IMR-90 (cell line): Measurements from ENCODE around the gene U2AF1. TPM values are rescaled to one million over a fixed set of nuclear protein-coding genes. Genes with fewer than 3 reads are reported as not detected.
"Not testable (repeated sequence)": the region's sequence is repeated elsewhere in the genome, so short reads cannot be mapped to it uniquely, and the experiment has no call there.

Experiments used
- ATAC-seq: fragments of 200-7000 bp; cut with Tn5 transposase; 2 replicates; pipeline ENCODE4 v1.9.1; 2020; ENCODE audit warnings: low read depth, mild to moderate bottlenecking, moderate library complexity
- BruUV-seq: library from RNA; stranded (reverse); fragments of 400-500 nt; replicated peaks from 2 replicates; lab custom pipeline; 2021; lab: Mats Ljungman, UMichigan
- CTCF ChIA-PET: fragments of 300-600 bp; formaldehyde crosslinking; extraction: SDS; loops from one replicate; lab custom pipeline; 2021; ENCODE audit warnings: antibody characterized with exemption; lab: Yijun Ruan, JAX
- POLR2A ChIA-PET: fragments of 300-600 bp; sonication (Branson Sonifier 250); formaldehyde crosslinking; loops from one replicate; lab custom pipeline; 2022; ENCODE audit warnings: antibody characterized with exemption; ENCODE audit not compliant: unreplicated experiment; lab: Charles Lee
- DNase-seq: peaks from one replicate; pipeline ENCODE4 v3.0.0; 2013
- H2AFZ ChIP-seq: replicated peaks from 2 replicates; pipeline ENCODE3; 2013; ENCODE audit warnings: low read length, mild to moderate bottlenecking; ENCODE audit not compliant: poor library complexity
- H2AK5ac ChIP-seq: 2 replicates; pipeline ENCODE4 v1.6.1; 2013; ENCODE audit warnings: low read depth, low read length, inconsistent platforms
- H2AK9ac ChIP-seq: replicated peaks from 2 replicates; pipeline ENCODE3; 2013; ENCODE audit warnings: mild to moderate bottlenecking, low read depth, low read length, moderate library complexity; ENCODE audit not compliant: poor library complexity
- H2BK120ac ChIP-seq: 2 replicates; pipeline ENCODE4 v1.6.1; 2013; ENCODE audit warnings: low read depth, low read length, inconsistent platforms
- H2BK15ac ChIP-seq: 3 replicates; pipeline ENCODE4 v1.6.1; 2013; ENCODE audit warnings: low read depth, low read length, inconsistent platforms
- H2BK20ac ChIP-seq: 2 replicates; pipeline ENCODE4 v1.6.1; 2013; ENCODE audit warnings: low read depth, mild to moderate bottlenecking, inconsistent platforms, low read length, moderate library complexity
- H2BK5ac ChIP-seq: 2 replicates; pipeline ENCODE4 v1.6.1; 2013; ENCODE audit warnings: mild to moderate bottlenecking, low read depth, low read length, inconsistent platforms; ENCODE audit not compliant: poor library complexity, severe bottlenecking
- H3K14ac ChIP-seq: replicated peaks from 2 replicates; pipeline ENCODE4 v1.6.1; 2013; ENCODE audit warnings: low read depth, low read length, inconsistent platforms
- H3K18ac ChIP-seq: 2 replicates; pipeline ENCODE4 v1.6.1; 2013; ENCODE audit warnings: low read depth, low read length, control low read depth
- H3K23ac ChIP-seq: 2 replicates; pipeline ENCODE4 v1.6.1; 2013; ENCODE audit warnings: low read depth, low read length, inconsistent platforms
- H3K27ac ChIP-seq: 2 replicates; pipeline ENCODE4 v1.5.1; 2013; ENCODE audit warnings: mild to moderate bottlenecking, control low read depth, low read length; ENCODE audit not compliant: insufficient read depth
- H3K27me3 ChIP-seq: 2 replicates; pipeline ENCODE4 v1.6.1; 2013; ENCODE audit warnings: low read length; ENCODE audit not compliant: control insufficient read depth, insufficient read depth
- H3K36me3 ChIP-seq: 2 replicates; pipeline ENCODE4 v1.6.1; 2013; ENCODE audit warnings: low read length, mixed read lengths; ENCODE audit not compliant: control insufficient read depth, insufficient read depth
- H3K4ac ChIP-seq: 2 replicates; pipeline ENCODE4 v1.6.1; 2013; ENCODE audit warnings: low read depth, low read length, inconsistent platforms
- H3K4me1 ChIP-seq: 2 replicates; pipeline ENCODE4 v1.6.1; 2013; ENCODE audit warnings: low read length, mixed read lengths; ENCODE audit not compliant: control insufficient read depth, insufficient read depth
- H3K4me2 ChIP-seq: 2 replicates; pipeline ENCODE4 v1.6.1; 2013; ENCODE audit warnings: low read depth, mild to moderate bottlenecking, control low read depth, low read length, moderate library complexity
- H3K4me3 ChIP-seq: 2 replicates; pipeline ENCODE4 v1.5.1; 2013; ENCODE audit warnings: low read depth, mild to moderate bottlenecking, control low read depth, low read length, moderate library complexity; ENCODE audit not compliant: insufficient read depth
- H3K56ac ChIP-seq: 2 replicates; pipeline ENCODE4 v1.6.1; 2013; ENCODE audit warnings: low read length, inconsistent platforms; ENCODE audit not compliant: insufficient read depth; ENCODE audit errors: extremely low read depth
- H3K79me1 ChIP-seq, 2 experiments: 2 replicates each; pipeline ENCODE4 v1.6.1; 2013; ENCODE audit warnings: low read length in 2 of 2, inconsistent platforms in 1 of 2, low read depth in 1 of 2
- H3K9ac ChIP-seq: 2 replicates; pipeline ENCODE4 v1.6.1; 2013; ENCODE audit warnings: low read depth, low read length, control low read depth
- H3K9me1 ChIP-seq: 2 replicates; pipeline ENCODE4 v1.6.1; 2013; ENCODE audit warnings: low read length, inconsistent platforms; ENCODE audit not compliant: insufficient read depth
- H3K9me3 ChIP-seq: 2 replicates; pipeline ENCODE4 v1.6.1; 2013; ENCODE audit warnings: low read length; ENCODE audit not compliant: control insufficient read depth, insufficient read depth
- H4K20me1 ChIP-seq: 2 replicates; pipeline ENCODE4 v1.6.1; 2013; ENCODE audit warnings: low read length, inconsistent platforms; ENCODE audit not compliant: insufficient read depth
- H4K5ac ChIP-seq: 2 replicates; pipeline ENCODE4 v1.6.1; 2013; ENCODE audit warnings: mild to moderate bottlenecking, low read depth, low read length, control low read depth
- H4K8ac ChIP-seq, 2 experiments: 2 replicates each; pipeline ENCODE4 v1.6.1; 2013; ENCODE audit warnings: low read depth in 2 of 2, low read length in 2 of 2, control low read depth in 1 of 2, inconsistent platforms in 1 of 2
- H4K91ac ChIP-seq: 2 replicates; pipeline ENCODE4 v1.6.1; 2013; ENCODE audit warnings: low read depth, low read length, inconsistent platforms; ENCODE audit not compliant: insufficient read depth
- WGBS, 2 experiments: methylation state at CpG; one replicate each; pipeline versions ENCODE4 v1.1.5 to v1.1.7; 2013; ENCODE audit warnings: missing lambda C conversion rate in 2 of 2; ENCODE audit not compliant: insufficient read length in 1 of 2; ENCODE audit errors: extremely low coverage in 2 of 2; 5-methylcytosine and 5-hydroxymethylcytosine counted together
- dilution Hi-C: fragments of 300-500 bp; cut with HindIII; formaldehyde crosslinking; loops from one replicate; pipeline ENCODE4 v1.14.3; 2018; ENCODE audit warnings: low sequenced_read_pairs; ENCODE audit not compliant: unreplicated experiment
- in situ Hi-C: fragments of 300-500 bp; cut with MboI; formaldehyde crosslinking; loops from 3 replicates; pipeline ENCODE4 v1.14.3; 2019; ENCODE audit warnings: low sequenced_read_pairs, inconsistent platforms, mixed read lengths
- intact Hi-C: fragments of 100-400 bp; cut with micrococcal nuclease; formaldehyde crosslinking; loops from 2 replicates; pipeline ENCODE4 v1.10.0; 2022
- polyA plus RNA-seq, 3 experiments: library from polyadenylated mRNA; depleted of rRNA; stranded (reverse); fragments of >200 nt; gene quantifications; 2 replicates each; pipeline ENCODE4 v1.2.3, GENCODE V29; 2012; ENCODE audit warnings: low replicate concordance in 1 of 3
- total RNA-seq: library from RNA; depleted of rRNA; stranded (reverse); fragments of >200 nt; gene quantifications from 2 replicates; pipeline ENCODE4 v1.2.3, GENCODE V29; 2012

Gene U2AF1
- total and polyA plus RNA-seq, 2 of the 4 experiments (the other 2 are of a cell fraction), result 6.5 to 8.5 TPM

GRCh38 chr21:43108177-43108576, 807 bp upstream of the U2AF1 start:
- H2BK20ac ChIP-seq, H2BK5ac ChIP-seq, H3K79me1 ChIP-seq, in situ Hi-C loops, H3K23ac ChIP-seq, H3K18ac ChIP-seq, POLR2A ChIA-PET, DNase-seq, H3K9me3 ChIP-seq, H3K27me3 ChIP-seq, H2BK120ac ChIP-seq, BruUV-seq, CTCF ChIA-PET, H2AK5ac ChIP-seq, dilution Hi-C loops, H4K91ac ChIP-seq, H2AK9ac ChIP-seq, H4K8ac ChIP-seq, H3K9me1 ChIP-seq, H3K14ac ChIP-seq, H3K56ac ChIP-seq, H3K36me3 ChIP-seq, H3K4me3 ChIP-seq, intact Hi-C loops, H2AFZ ChIP-seq, H2BK15ac ChIP-seq, ATAC-seq, H3K9ac ChIP-seq, H3K4me1 ChIP-seq, H3K4ac ChIP-seq, H4K5ac ChIP-seq, H3K4me2 ChIP-seq, H4K20me1 ChIP-seq, H3K27ac ChIP-seq: not testable (repeated sequence)
- WGBS, 2 experiments, result no CpG with 5 or more reads among the region's 17 CpGs

GRCh38 chr21:43107794-43108137, 396 bp upstream of the U2AF1 start:
- H2AK5ac ChIP-seq, DNase-seq, H2AK9ac ChIP-seq, intact Hi-C loops, H4K5ac ChIP-seq, H3K36me3 ChIP-seq, in situ Hi-C loops, H2AFZ ChIP-seq, H3K4me3 ChIP-seq, H2BK20ac ChIP-seq, H4K20me1 ChIP-seq, ATAC-seq, H3K27ac ChIP-seq, H3K79me1 ChIP-seq, CTCF ChIA-PET, H2BK15ac ChIP-seq, H3K56ac ChIP-seq, H3K18ac ChIP-seq, H3K27me3 ChIP-seq, H2BK5ac ChIP-seq, H3K9ac ChIP-seq, H3K14ac ChIP-seq, H3K23ac ChIP-seq, H3K9me1 ChIP-seq, H4K8ac ChIP-seq, H4K91ac ChIP-seq, H3K4me2 ChIP-seq, H3K4me1 ChIP-seq, H3K4ac ChIP-seq, BruUV-seq, H2BK120ac ChIP-seq, dilution Hi-C loops, POLR2A ChIA-PET, H3K9me3 ChIP-seq: not testable (repeated sequence)
- no CpG with 5 or more reads among the region's 17 CpGs for WGBS, 2 experiments
